ENCODE data around the gene GRIK1.

The GRIK1 gene

GRCh38 chr21:29904359-29905282 is 35.2 kb downstream of the GRIK1 start:
- no peak for DNase-seq

DNA sequence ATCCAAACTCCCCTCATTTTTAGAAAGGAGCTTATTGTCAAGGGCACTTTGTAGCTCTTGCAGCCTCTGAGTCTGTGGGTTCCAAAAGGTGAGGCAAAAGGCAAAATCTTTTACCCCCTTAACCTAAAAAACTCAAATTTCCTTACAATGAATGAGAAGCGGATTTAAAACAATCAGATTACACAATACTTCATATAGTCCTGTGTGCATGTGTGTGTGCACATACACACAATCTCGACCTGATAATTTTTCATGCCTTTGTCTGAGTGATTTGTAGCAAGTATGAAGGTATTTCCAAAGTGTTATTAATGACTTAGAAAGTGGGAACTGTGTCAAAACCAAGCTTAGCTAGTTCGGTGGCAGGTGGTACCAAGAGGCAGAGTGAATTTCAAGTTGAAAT is 42.9 kb downstream of the GRIK1 start:
- no peak for DNase-seq

DNA sequence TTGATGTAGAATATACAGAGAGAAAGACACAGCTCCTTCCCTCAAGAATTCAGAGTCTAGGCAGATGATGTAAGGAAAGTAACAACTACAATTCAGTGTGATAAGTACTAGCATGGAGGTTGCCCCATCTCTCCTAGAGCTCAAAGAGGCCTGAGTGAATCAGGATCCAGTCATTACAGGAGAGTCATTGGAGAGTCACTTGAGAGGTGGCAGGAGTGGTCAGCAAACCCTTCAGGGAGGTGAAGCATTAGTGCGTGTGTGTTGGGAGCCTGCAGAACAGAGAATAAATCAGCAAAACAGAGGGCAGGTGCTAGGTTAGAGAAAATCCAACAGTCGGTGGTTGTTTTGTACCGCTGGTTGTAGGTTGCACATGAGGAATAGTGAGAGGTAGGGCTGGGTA is 46.1 kb downstream of the GRIK1 start:
- no peak for DNase-seq

- DNase-seq, result no peak
These were observed 47.4 kb downstream of the GRIK1 start for GRCh38 chr21:29892379-29892778.

GRCh38 chr21:29888437-29888836 is 51.4 kb downstream of the GRIK1 start:
- DNase-seq, result no peak

DNA sequence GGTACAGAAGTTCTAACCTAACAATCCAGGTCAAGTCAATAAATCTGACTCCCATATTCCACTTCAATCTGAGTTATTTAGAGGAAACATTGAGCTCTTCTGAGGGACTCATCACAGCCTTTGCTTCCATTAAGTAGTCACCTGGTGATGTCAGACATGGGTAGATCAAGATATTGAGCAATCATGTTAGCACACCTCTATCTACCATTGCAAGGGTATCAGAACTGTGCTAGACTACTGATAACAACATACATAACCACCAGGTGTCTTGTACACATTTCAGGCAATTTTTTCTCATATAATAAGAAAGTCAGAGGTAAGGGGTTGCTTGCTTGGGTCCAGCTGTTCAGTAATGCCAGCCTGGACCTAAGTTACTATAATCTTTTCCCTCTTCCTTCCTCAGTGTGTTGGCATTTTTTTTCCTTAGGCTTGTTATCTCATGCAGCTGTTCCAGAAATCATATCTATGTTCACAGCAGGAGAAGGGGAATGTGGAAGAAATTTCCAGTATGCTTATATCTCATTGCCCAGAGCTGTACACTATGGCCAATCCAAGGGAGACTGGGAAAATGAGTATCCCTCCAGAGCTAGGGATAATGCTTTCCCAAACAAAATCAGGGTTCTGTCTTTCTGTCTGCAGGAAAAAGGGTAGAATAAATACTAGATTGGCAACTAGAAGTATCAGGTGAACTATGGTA is 52.3 kb downstream of the GRIK1 start:
- DNase-seq, result no peak

DNA sequence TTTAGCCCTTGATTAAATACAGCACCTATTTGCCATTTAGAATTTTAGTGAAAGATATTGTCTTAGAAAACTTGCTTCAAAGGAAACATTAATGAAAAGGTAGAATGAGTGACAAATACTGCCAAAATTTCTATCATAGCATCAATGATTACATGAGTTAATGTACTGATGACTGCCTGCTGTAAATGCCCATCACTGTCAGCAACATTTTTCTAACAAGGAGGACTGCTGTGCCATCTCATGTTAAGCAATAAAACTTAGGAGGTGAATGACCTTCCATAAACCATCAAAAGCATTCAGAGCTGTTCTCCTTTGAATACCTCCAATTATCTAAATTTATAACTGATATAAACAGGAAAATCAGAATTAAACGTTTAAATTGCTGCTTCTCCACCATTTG is 54.3 kb downstream of the GRIK1 start:
- no peak for DNase-seq

- DNase-seq, result no peak
These were observed 63.9 kb downstream of the GRIK1 start for GRCh38 chr21:29875873-29876272.

GRCh38 chr21:29875036-29875716 is 64.6 kb downstream of the GRIK1 start:
- DNase-seq, result no peak

DNA sequence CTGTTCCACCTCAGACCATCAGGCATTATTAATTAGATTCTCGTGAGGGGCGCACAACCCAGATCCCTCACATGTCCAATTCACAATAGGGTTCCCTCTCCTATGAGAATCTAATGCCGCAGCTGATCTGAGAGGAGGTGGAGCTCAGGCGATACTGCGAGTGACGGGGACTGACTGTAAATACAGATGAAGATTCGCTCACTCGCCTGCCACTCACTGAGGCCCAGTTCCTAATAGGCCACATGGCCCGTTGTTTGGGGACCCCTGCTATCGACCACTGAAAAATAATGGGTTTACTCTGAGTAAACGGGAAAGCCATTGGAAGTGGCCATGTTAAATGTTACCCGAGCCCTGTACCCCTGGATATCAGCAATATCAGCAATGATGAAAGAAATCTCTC is 65.9 kb downstream of the GRIK1 start:
- no peak for DNase-seq

DNA sequence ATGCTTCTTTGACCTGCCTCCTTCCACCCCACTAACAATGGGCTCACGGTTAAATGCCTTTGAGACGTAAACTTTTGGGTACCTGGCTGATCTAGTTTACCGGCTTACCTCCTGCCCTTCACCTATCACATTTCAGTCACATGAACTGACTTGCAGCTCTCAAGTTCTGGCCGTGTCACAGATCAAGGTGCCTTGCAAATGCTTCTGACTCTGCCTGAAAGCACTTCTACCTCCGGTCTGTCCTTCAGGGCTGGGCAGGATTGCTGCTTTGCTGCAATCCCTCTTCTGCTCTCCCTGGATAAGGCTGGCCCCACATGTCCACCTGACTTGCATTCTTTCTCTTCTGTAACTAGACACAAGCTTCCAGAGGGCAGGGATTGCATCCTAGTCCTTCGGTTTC is 69.0 kb downstream of the GRIK1 start:
- DNase-seq, result no peak

- DNase-seq, result no peak
These were observed 72.0 kb downstream of the GRIK1 start for GRCh38 chr21:29867796-29868195.

- no peak for DNase-seq
These were observed 79.5 kb downstream of the GRIK1 start for GRCh38 chr21:29860346-29860745.

- DNase-seq, result no peak
These were observed 82.6 kb downstream of the GRIK1 start for GRCh38 chr21:29857150-29857549.

GRCh38 chr21:29854795-29855194 is 85.0 kb downstream of the GRIK1 start:
- no peak for DNase-seq

GRCh38 chr21:29851611-29852010 is 88.2 kb downstream of the GRIK1 start:
- DNase-seq, result no peak

DNA sequence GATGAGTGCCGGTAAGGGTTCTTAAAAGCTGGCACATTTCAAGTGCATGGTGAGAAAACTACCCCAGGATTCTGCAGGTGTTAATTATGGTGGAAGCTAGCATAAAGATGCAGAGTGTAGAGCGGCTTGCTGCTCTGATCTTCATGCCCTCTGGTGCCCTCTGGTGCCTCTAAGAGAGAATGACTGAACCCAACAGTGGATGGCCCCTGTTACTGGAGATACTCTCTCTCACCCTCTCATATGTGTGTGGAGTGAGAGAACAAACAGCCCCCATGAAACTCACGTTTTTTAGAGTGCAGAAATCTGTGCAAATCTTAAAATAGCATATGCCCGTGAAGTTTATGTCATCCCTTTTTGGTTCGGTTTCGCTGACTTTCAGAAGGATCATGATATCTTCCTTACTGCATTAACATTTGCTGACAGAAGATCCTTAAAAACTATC is 90.0 kb downstream of the GRIK1 start:
- DNase-seq, result peak; percentile 20

GRCh38 chr21:29843804-29844203 is 96.0 kb downstream of the GRIK1 start:
- no peak for DNase-seq

DNA sequence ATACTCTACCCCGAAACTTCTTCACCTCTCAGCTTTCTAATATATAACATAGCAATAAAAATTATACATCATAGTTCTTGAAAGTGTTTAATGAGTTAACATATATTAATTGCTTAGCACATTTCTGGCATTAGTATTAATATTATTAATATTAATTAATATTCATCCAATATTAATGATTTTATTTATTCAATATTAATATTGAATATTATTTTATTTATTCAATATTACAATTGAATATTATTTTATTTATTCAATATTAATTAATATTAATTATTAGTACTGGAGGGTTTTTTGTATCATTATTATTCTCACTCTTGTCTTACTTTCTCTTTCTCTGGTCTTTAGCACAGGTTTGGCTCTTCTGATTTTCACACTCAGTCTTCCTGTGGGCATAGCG is 105.2 kb downstream of the GRIK1 start:
- DNase-seq, result no peak

GRCh38 chr21:29832217-29832616 is 107.6 kb downstream of the GRIK1 start:
- no peak for DNase-seq

- DNase-seq, result no peak
These were observed 110.1 kb downstream of the GRIK1 start for GRCh38 chr21:29829564-29830275.

- DNase-seq, result no peak
These were observed 112.1 kb downstream of the GRIK1 start for GRCh38 chr21:29827647-29828046.

- DNase-seq, result no peak
These were observed 112.6 kb downstream of the GRIK1 start for GRCh38 chr21:29827236-29827635.
